Endodermal cell (in vitro differentiated cells): ENCODE results near the gene GARNL3. TPM values are rescaled to one million over a fixed set of nuclear protein-coding genes. Genes with fewer than 3 reads are reported as not detected.

Experiments used
- DNase-seq: peaks from one replicate; pipeline ENCODE4 v3.0.0-alpha.2; 2017
- H3K27ac ChIP-seq: 2 replicates; pipeline ENCODE4 v1.5.1; 2013; ENCODE audit warnings: mild to moderate bottlenecking, low read depth, low read length, moderate library complexity
- H3K27me3 ChIP-seq: 2 replicates; pipeline ENCODE4 v1.6.1; 2013; ENCODE audit warnings: mild to moderate bottlenecking, low read length, moderate library complexity; ENCODE audit not compliant: insufficient read depth, control insufficient read depth, poor library complexity, severe bottlenecking
- H3K36me3 ChIP-seq: 2 replicates; pipeline ENCODE4 v1.7.0; 2013; ENCODE audit warnings: mild to moderate bottlenecking, low read length, moderate library complexity; ENCODE audit not compliant: control insufficient read depth, insufficient read depth
- H3K4me1 ChIP-seq: one replicate; pipeline ENCODE4 v1.7.0; 2013; ENCODE audit warnings: low read length; ENCODE audit not compliant: control insufficient read depth, insufficient read depth
- H3K4me3 ChIP-seq: 2 replicates; pipeline ENCODE4 v1.5.1; 2013; ENCODE audit warnings: mild to moderate bottlenecking, low read length, moderate library complexity
- H3K9ac ChIP-seq: 2 replicates; pipeline ENCODE4 v1.6.1; 2013; ENCODE audit warnings: mild to moderate bottlenecking, low read length, moderate library complexity; ENCODE audit not compliant: poor library complexity, severe bottlenecking; ENCODE audit errors: extremely low read depth
- H3K9me3 ChIP-seq: 2 replicates; pipeline ENCODE4 v1.6.1; 2013; ENCODE audit warnings: mild to moderate bottlenecking, low read length, moderate library complexity; ENCODE audit not compliant: control insufficient read depth
- H3K27ac Mint-ChIP-seq: 2 replicates; pipeline ENCODE4 v1.8.0; 2020; ENCODE audit warnings: mixed read lengths
- H3K27me3 Mint-ChIP-seq: 2 replicates; pipeline ENCODE4 v1.8.0; 2021; ENCODE audit warnings: mild to moderate bottlenecking, mixed read lengths; ENCODE audit not compliant: insufficient read depth
- H3K36me3 Mint-ChIP-seq: 2 replicates; pipeline ENCODE4 v1.8.0; 2020; ENCODE audit warnings: low read depth, mixed read lengths
- H3K4me1 Mint-ChIP-seq: 2 replicates; pipeline ENCODE4 v1.8.0; 2020; ENCODE audit warnings: mixed read lengths
- H3K4me3 Mint-ChIP-seq: 2 replicates; pipeline ENCODE4 v1.8.0; 2020; ENCODE audit warnings: mild to moderate bottlenecking, moderate library complexity, mixed read lengths
- H3K9me3 Mint-ChIP-seq: 2 replicates; pipeline ENCODE4 v1.8.0; 2020; ENCODE audit warnings: mild to moderate bottlenecking, mixed read lengths
- CTCF ChIP-seq: fragments of 200-600 bp; sonication (generic); conservative IDR thresholded peaks from 2 replicates; pipeline ENCODE4 v1.5.0; 2021; ENCODE audit warnings: antibody characterized with exemption, mild to moderate bottlenecking
- WGBS, 2 experiments: methylation state at CpG; one replicate each; pipeline versions ENCODE4 v1.1.5 to v1.1.7; 2013; ENCODE audit warnings: missing lambda C conversion rate in 2 of 2, mixed read lengths in 1 of 2; ENCODE audit not compliant: insufficient coverage in 1 of 2, insufficient read length in 1 of 2; 5-methylcytosine and 5-hydroxymethylcytosine counted together
- total RNA-seq, 2 donors: library from RNA; stranded (reverse); fragmentation: NEBNext Ultra II Directional in 1 of 2; extraction: Animal tissue kit (Norgen Biotek cat#: 25700) in 1 of 2; gene quantifications; 2 replicates in 1 of 2; 3 replicates in 1 of 2; pipeline ENCODE4 v1.2.1, GENCODE V29; 2021

GARNL3 gene
- total RNA-seq, 2 donors from 2014 or later = 7.2 to 12.8 TPM

- no peak for DNase-seq
- TF ChIP-seq CTCF = no peak
- H3K27ac Mint-ChIP-seq = no peak overlapping the region
- H3K4me3 Mint-ChIP-seq = no peak overlapping the region
- peaks cover 8% of the 10 kb centered on the region for H3K36me3 Mint-ChIP-seq
- Histone ChIP-seq H3K9ac (no peak overlapping the region), H3K9me3 (no peaks in the 10 kb centered on the region), H3K4me1 (no peaks in the 10 kb centered on the region), H3K27ac (no peak overlapping the region), H3K27me3 (no peaks in the 10 kb centered on the region), H3K4me3 (no peak overlapping the region), H3K36me3 (no peaks in the 10 kb centered on the region)
- no peaks in the 10 kb centered on the region for H3K27me3 Mint-ChIP-seq
- 87 to 96% methylated on average over 3 of the region's 3 CpGs for WGBS, 2 experiments
- no peaks in the 10 kb centered on the region for H3K4me1 Mint-ChIP-seq
- no peaks in the 10 kb centered on the region for H3K9me3 Mint-ChIP-seq
These were observed 72.2 kb downstream of the GARNL3 start for GRCh38 chr9:127336506-127337352.

GRCh38 chr9:127340721-127341120 lies 76.1 kb downstream of the GARNL3 start:
- no peaks in the 10 kb centered on the region for H3K36me3 ChIP-seq
- no peak for DNase-seq
- H3K4me1 ChIP-seq = no peaks in the 10 kb centered on the region
- no peak overlapping the region for H3K4me3 ChIP-seq
- Mint-ChIP-seq H3K4me1 (no peaks in the 10 kb centered on the region), H3K36me3 (peaks cover 8% of the 10 kb centered on the region), H3K4me3 (no peak overlapping the region), H3K9me3 (no peaks in the 10 kb centered on the region), H3K27me3 (no peaks in the 10 kb centered on the region), H3K27ac (no peak overlapping the region)
- H3K9me3 ChIP-seq = no peaks in the 10 kb centered on the region
- H3K9ac ChIP-seq = no peak overlapping the region
- no peaks in the 10 kb centered on the region for H3K27me3 ChIP-seq
- no peak for TF ChIP-seq CTCF
- H3K27ac ChIP-seq = no peak overlapping the region
- WGBS, 2 experiments = 94 to 100% methylated on average over 1 to 2 of the region's 2 CpGs

- no peaks in the 10 kb centered on the region for H3K9me3 ChIP-seq
- no peaks in the 10 kb centered on the region for H3K4me1 ChIP-seq
- Mint-ChIP-seq H3K27ac (no peak overlapping the region), H3K4me1 (no peaks in the 10 kb centered on the region), H3K4me3 (no peak overlapping the region), H3K9me3 (no peaks in the 10 kb centered on the region), H3K36me3 (peaks cover 8% of the 10 kb centered on the region), H3K27me3 (no peaks in the 10 kb centered on the region)
- DNase-seq = no peak
- no peak for TF ChIP-seq CTCF
- H3K36me3 ChIP-seq = no peaks in the 10 kb centered on the region
- no peaks in the 10 kb centered on the region for H3K27me3 ChIP-seq
- no peak overlapping the region for H3K4me3 ChIP-seq
- no peak overlapping the region for H3K27ac ChIP-seq
- 88 to 89% methylated on average over 1 to 3 of the region's 3 CpGs for WGBS, 2 experiments
- H3K9ac ChIP-seq = no peak overlapping the region
These were observed 76.6 kb downstream of the GARNL3 start for GRCh38 chr9:127341152-127341551.
